K562 (cell line): ENCODE measurements around the gene ZFP36. TPM values are rescaled to one million over a fixed set of nuclear protein-coding genes. Genes with fewer than 3 reads are reported as not detected.
A peak's percentile ranks its signal among the peaks of the same experiment; 100 is the strongest.

Experiments
- AFF4 ChIP-seq: sonication (generic); formaldehyde crosslinking; IDR thresholded peaks from 2 replicates; pipeline ENCODE4 v1.8.0; 2023; ENCODE audit warnings: mild to moderate bottlenecking, missing genetic modification reagents
- CTBP1 ChIP-seq: fragments of 450-650 bp; IDR thresholded peaks from 2 replicates; pipeline ENCODE4 v1.6.1; 2016; ENCODE audit warnings: borderline replicate concordance
- EP400 ChIP-seq: fragments of 450-650 bp; IDR thresholded peaks from 2 replicates; pipeline ENCODE4 v1.6.1; 2017; ENCODE audit warnings: antibody characterized with exemption, mild to moderate bottlenecking, moderate library complexity
- FOSL1 ChIP-seq: fragments of 200-800 bp; sonication (Bioruptor generic); conservative IDR thresholded peaks from 2 replicates; pipeline ENCODE4 v1.6.1; 2016; ENCODE audit warnings: missing genetic modification characterization, missing compliant biosample characterization
- FOXJ2 ChIP-seq: fragments of 200-800 bp; sonication (Bioruptor generic); IDR thresholded peaks from 2 replicates; pipeline ENCODE4 v1.6.1; 2016; ENCODE audit warnings: missing genetic modification characterization, missing compliant biosample characterization
- KAT7 ChIP-seq: sonication (generic); formaldehyde crosslinking; IDR thresholded peaks from 2 replicates; pipeline ENCODE4 v1.8.0; 2022; ENCODE audit warnings: missing genetic modification reagents, mild to moderate bottlenecking, borderline replicate concordance
- MYC ChIP-seq, 2 experiments: fragments of 250-450 bp in 1 of 2; sonication (Bioruptor Pico) in 1 of 2; IDR thresholded peaks; 2 replicates each; pipeline versions ENCODE4 v1.5.1 to v1.6.1; 2012 to 2021; ENCODE audit warnings: low read depth in 2 of 2, borderline replicate concordance in 1 of 2, improper control_type of control experiment in 1 of 2, low read length in 1 of 2, mild to moderate bottlenecking in 1 of 2, moderate library complexity in 1 of 2
- NR2C2 ChIP-seq, 2 experiments: fragments of 200-800 bp in 1 of 2; sonication (Bioruptor generic) in 1 of 2; sonication (generic) in 1 of 2; formaldehyde crosslinking in 1 of 2; IDR thresholded peaks; 2 replicates each; pipeline versions ENCODE4 v1.6.1 to v1.8.0; 2016 to 2022; ENCODE audit warnings: mild to moderate bottlenecking in 1 of 2, missing compliant biosample characterization in 1 of 2, missing genetic modification characterization in 1 of 2, missing genetic modification reagents in 1 of 2
- RCOR1 ChIP-seq, 2 experiments: IDR thresholded peaks; 2 replicates each; pipeline ENCODE4 v1.6.1; 2012; ENCODE audit warnings: low read depth in 2 of 2, low read length in 2 of 2, borderline replicate concordance in 1 of 2, improper control_type of control experiment in 1 of 2
- RNF2 ChIP-seq: sonication (generic); IDR thresholded peaks from 2 replicates; pipeline ENCODE4 v1.6.1; 2016
- USF1 ChIP-seq: sonication (generic); formaldehyde crosslinking; IDR thresholded peaks from 2 replicates; pipeline ENCODE4 v1.9.0; 2022; ENCODE audit warnings: mild to moderate bottlenecking, missing genetic modification reagents
- ZBTB17 ChIP-seq: fragments of 450-650 bp; formaldehyde crosslinking; IDR thresholded peaks from 2 replicates; pipeline ENCODE4 v1.4.0; 2020; ENCODE audit warnings: mild to moderate bottlenecking
- ZKSCAN3 ChIP-seq: fragments of 250-450 bp; sonication (Bioruptor Pico); IDR thresholded peaks from 2 replicates; pipeline ENCODE4 v1.4.0; 2020
- ZNF695 ChIP-seq: fragments of 450-650 bp; formaldehyde crosslinking; IDR thresholded peaks from 2 replicates; pipeline ENCODE4 v1.4.0; 2020; ENCODE audit warnings: mild to moderate bottlenecking, moderate library complexity
- polyA plus RNA-seq, 8 experiments: library from polyadenylated mRNA; depleted of rRNA in 4 of 8; stranded (reverse) in 5 of 8; unstranded in 3 of 8; fragments of >200 nt; fragmentation: Nextera tagmentation in 2 of 8; fragmentation: Illumina TruSeq in 1 of 8; extraction: Ambion mirVana in 2 of 8; extraction: Trizol in 1 of 8; gene quantifications; 2 replicates each; pipeline versions ENCODE4 v1.2.1 to v1.2.3, GENCODE V29; 2011 to 2014; ENCODE audit warnings: inconsistent platforms in 1 of 8, missing spikeins in 1 of 8
- total RNA-seq, 7 experiments: library from RNA; depleted of rRNA in 6 of 7; stranded (reverse); fragments of >200 nt in 6 of 7; fragmentation: Illumina TruSeq in 2 of 7; extraction: Trizol in 2 of 7; gene quantifications; 2 replicates each; pipeline versions ENCODE4 v1.2.1 to v1.2.3, GENCODE V29; 2011 to 2021; ENCODE audit warnings: low replicate concordance in 1 of 7

Gene ZFP36
- total and polyA plus RNA-seq, 9 of the 15 experiments (the other 6 are each of a cell fraction or from before 2014, with no cell fraction given), result 1.0 to 20.1 (median 3.5) TPM

- TF ChIP-seq RCOR1 (IDR thresholded peaks at IDR 0.05; ENCODE audit: borderline replicate concordance in 1 of 2, low read depth in 2 of 2, low read length in 2 of 2) (0 out of 4 replicates have a peak, but pooled peaks of 1 of the 2 experiments have one; percentile 2), ZKSCAN3 (CRISPR knock-in tag) (no peak), MYC (IDR thresholded peaks at IDR 0.05; ENCODE audit: low read depth, low read length) (no peak), MYC (CRISPR knock-in tag; IDR thresholded peaks at IDR 0.05; ENCODE audit: borderline replicate concordance, low read depth) (no peak), ZNF695 (CRISPR knock-in tag) (0 out of 2 replicates have a peak, but pooled peaks have one; percentile 43), NR2C2 (CRISPR knock-in tag; IDR thresholded peaks at IDR 0.05) (no peak), NR2C2 (tag; IDR thresholded peaks at IDR 0.05) (peak; percentile 41), FOXJ2 (tag) (0 out of 2 replicates have a peak, but pooled peaks have one; percentile 55), RNF2 (0 out of 2 replicates have a peak, but pooled peaks have one; percentile 48), FOSL1 (tag) (peak; percentile 91), USF1 (peak; percentile 58; the same call in 1 of the 2 replicates), ZBTB17 (CRISPR knock-in tag) (peak; percentile 75), EP400 (no peak), CTBP1 (peak; percentile 90; the same call in 1 of the 2 replicates), AFF4 (0 out of 2 replicates have a peak, but pooled peaks have one; percentile 47), KAT7 (peak; percentile 50; the same call in 1 of the 2 replicates)
Observed at GRCh38 chr19:39401549-39402345, 4.9 kb upstream of the ZFP36 start (continued).
